OCI-LY7 (cell line): ENCODE data around the gene NINJ2. TPM values are rescaled to one million over a fixed set of nuclear protein-coding genes. Genes with fewer than 3 reads are reported as not detected.

Experiments
- BruUV-seq: library from RNA; stranded (reverse); fragments of 400-500 nt; replicated peaks from 2 replicates; lab custom pipeline; 2021; lab: Mats Ljungman, UMichigan
- CTCF ChIA-PET: fragments of 300-600 bp; sonication (Branson Sonifier 250); formaldehyde crosslinking; loops from one replicate; lab custom pipeline; 2022; ENCODE audit warnings: antibody characterized with exemption; ENCODE audit not compliant: unreplicated experiment; lab: Charles Lee
- POLR2A ChIA-PET: fragments of 300-600 bp; sonication (Branson Sonifier 250); formaldehyde crosslinking; loops from one replicate; lab custom pipeline; 2022; ENCODE audit warnings: antibody characterized with exemption; lab: Charles Lee
- DNase-seq: peaks from one replicate; pipeline ENCODE4 v3.0.0-alpha.2; 2015; ENCODE audit warnings: low spot score
- H2AFZ ChIP-seq: fragments of 200-600 bp; sonication (generic), shearing (Covaris generic); 2 replicates; pipeline ENCODE4 v1.6.1; 2014; ENCODE audit warnings: mild to moderate bottlenecking, antibody characterized with exemption, low read length, moderate library complexity
- H3K27ac ChIP-seq: fragments of 200-600 bp; sonication (generic); 2 replicates; pipeline ENCODE4 v1.5.1; 2014; ENCODE audit warnings: mixed run types, low read depth, mild to moderate bottlenecking, moderate library complexity, low read length, inconsistent platforms; ENCODE audit not compliant: poor library complexity, severe bottlenecking
- H3K36me3 ChIP-seq: fragments of 200-600 bp; sonication (generic); 2 replicates; pipeline ENCODE4 v1.6.1; 2014; ENCODE audit warnings: mild to moderate bottlenecking, antibody characterized with exemption, low read length, moderate library complexity, mixed read lengths; ENCODE audit not compliant: insufficient read depth
- H3K4me1 ChIP-seq: fragments of 200-600 bp; sonication (generic); 2 replicates; pipeline ENCODE4 v1.5.1; 2014; ENCODE audit warnings: mild to moderate bottlenecking, low read length; ENCODE audit not compliant: insufficient read depth, poor library complexity, severe bottlenecking
- H3K4me2 ChIP-seq: fragments of 200-600 bp; sonication (generic); 2 replicates; pipeline ENCODE4 v1.6.1; 2014; ENCODE audit warnings: mild to moderate bottlenecking, low read length
- H3K4me3 ChIP-seq: fragments of 200-600 bp; sonication (generic); 2 replicates; pipeline ENCODE4 v1.5.1; 2014; ENCODE audit warnings: mild to moderate bottlenecking, low read depth, low read length; ENCODE audit not compliant: poor library complexity, severe bottlenecking
- H3K79me2 ChIP-seq: fragments of 200-600 bp; sonication (generic); 2 replicates; pipeline ENCODE4 v1.6.1; 2016; ENCODE audit warnings: low read depth, mild to moderate bottlenecking, low read length, moderate library complexity, mixed read lengths; ENCODE audit not compliant: insufficient read depth
- H3K9me2 ChIP-seq: fragments of 200-600 bp; sonication (generic); 2 replicates; pipeline ENCODE4 v1.6.1; 2016; ENCODE audit warnings: mild to moderate bottlenecking, low read length, mixed read lengths; ENCODE audit not compliant: insufficient read depth
- H3K9me3 ChIP-seq: fragments of 200-600 bp; sonication (generic); 2 replicates; pipeline ENCODE4 v1.6.1; 2014; ENCODE audit warnings: mild to moderate bottlenecking, mixed run types, low read length, mixed read lengths
- H4K20me1 ChIP-seq: fragments of 200-600 bp; sonication (generic); 2 replicates; pipeline ENCODE4 v1.6.1; 2014; ENCODE audit warnings: mild to moderate bottlenecking, antibody characterized with exemption, low read length, moderate library complexity, mixed read lengths; ENCODE audit not compliant: insufficient read depth
- CTCF ChIP-seq: fragments of 200-600 bp; sonication (generic); conservative IDR thresholded peaks from 2 replicates; pipeline ENCODE4 v1.5.1; 2014; ENCODE audit warnings: mild to moderate bottlenecking, antibody characterized with exemption, low read length, moderate library complexity, mixed read lengths
- EZH2phosphoT487 ChIP-seq: fragments of 200-600 bp; sonication (generic); IDR thresholded peaks from 2 replicates; pipeline ENCODE4 v1.6.1; 2018; ENCODE audit warnings: low read depth, borderline replicate concordance, mild to moderate bottlenecking, mixed run types, antibody characterized with exemption, low read length, moderate library complexity, mixed read lengths
- intact Hi-C: fragments of 100-400 bp; cut with micrococcal nuclease; formaldehyde crosslinking; loops from one replicate; pipeline ENCODE4 v1.10.0; 2022; ENCODE audit not compliant: unreplicated experiment
- total RNA-seq, 2 experiments: library from RNA; depleted of rRNA in 1 of 2; stranded (reverse); fragments of >200 nt in 1 of 2; shearing (Covaris generic) in 1 of 2; gene quantifications; 2 replicates each; pipeline ENCODE4 v1.2.3, GENCODE V29; 2014 to 2022

Gene NINJ2
- total RNA-seq, 2 experiments from 2014 or later = 0.79 to 4.4 TPM

- no peaks in the 10 kb centered on the region for H3K36me3 ChIP-seq
- H3K79me2 ChIP-seq = no peaks in the 10 kb centered on the region
- no peak overlapping the region for H3K4me2 ChIP-seq
- no peak overlapping the region for H2AFZ ChIP-seq
- intact Hi-C loops = loop anchor here (10.0 kb wide), 2 partner anchors 102 to 522 kb away; no protein-coding TSS in a partner anchor
- no peaks in the 10 kb centered on the region for H3K9me3 ChIP-seq
- POLR2A ChIA-PET = interaction anchor here (0.7 to 1.0 kb wide), 3 partner anchors 34 to 244 kb away, joined by 3 to 7 read pairs (median 4); no protein-coding TSS in a partner anchor
- CTCF ChIA-PET = no interaction called here
- H3K4me3 ChIP-seq = no peak overlapping the region
- BruUV-seq = no TSS peak
- peaks cover 22% of the 10 kb centered on the region for H3K4me1 ChIP-seq
- TF ChIP-seq CTCF = no peak
- no peak for TF ChIP-seq EZH2phosphoT487
- no peaks in the 10 kb centered on the region for H4K20me1 ChIP-seq
- no peak overlapping the region for H3K27ac ChIP-seq
- H3K9me2 ChIP-seq = no peaks in the 10 kb centered on the region
- DNase-seq = no peak
Measured at GRCh38 chr12:572532-572899, 90.7 kb downstream of the NINJ2 start.

GRCh38 chr12:571795-572531, 91.3 kb downstream of the NINJ2 start:
- intact Hi-C loops = loop anchor here (10.0 kb wide), 2 partner anchors 103 to 523 kb away; no protein-coding TSS in a partner anchor
- ChIA-PET CTCF (no interaction called here), POLR2A (interaction anchor here (0.7 to 1.0 kb wide), 4 partner anchors 34 to 244 kb away, joined by 3 to 7 read pairs (median 4); no protein-coding TSS in a partner anchor)
- Histone ChIP-seq H3K4me1 (peaks cover 22% of the 10 kb centered on the region), H3K79me2 (no peaks in the 10 kb centered on the region), H3K27ac (no peak overlapping the region), H3K4me2 (no peak overlapping the region), H3K4me3 (no peak overlapping the region), H4K20me1 (no peaks in the 10 kb centered on the region), H3K36me3 (no peaks in the 10 kb centered on the region), H2AFZ (no peak overlapping the region), H3K9me3 (no peaks in the 10 kb centered on the region), H3K9me2 (no peaks in the 10 kb centered on the region)
- no TSS peak for BruUV-seq
- no peak for DNase-seq
- no peak for TF ChIP-seq CTCF
- no peak for TF ChIP-seq EZH2phosphoT487
